Measurements from ENCODE around the gene ZNF81.
"Not testable (repeated sequence)": the region's sequence is repeated elsewhere in the genome, so short reads cannot be mapped to it uniquely, and the experiment has no call there.

DNA sequence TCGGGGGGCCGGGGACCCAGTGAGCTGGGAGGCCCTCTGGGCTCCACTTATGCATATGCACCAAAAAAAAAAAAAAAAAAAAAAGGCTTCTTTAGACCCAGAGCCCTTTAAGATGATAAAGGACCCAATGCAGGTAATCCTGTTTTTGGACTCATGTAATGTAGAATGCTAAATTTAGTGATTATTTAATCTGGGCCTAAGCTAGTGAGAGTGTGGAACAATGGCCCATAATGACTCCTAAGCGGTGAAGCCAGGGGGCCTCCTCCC lies 29.5 kb upstream of the ZNF81 start:
- TF ChIP-seq, protein P1, sequence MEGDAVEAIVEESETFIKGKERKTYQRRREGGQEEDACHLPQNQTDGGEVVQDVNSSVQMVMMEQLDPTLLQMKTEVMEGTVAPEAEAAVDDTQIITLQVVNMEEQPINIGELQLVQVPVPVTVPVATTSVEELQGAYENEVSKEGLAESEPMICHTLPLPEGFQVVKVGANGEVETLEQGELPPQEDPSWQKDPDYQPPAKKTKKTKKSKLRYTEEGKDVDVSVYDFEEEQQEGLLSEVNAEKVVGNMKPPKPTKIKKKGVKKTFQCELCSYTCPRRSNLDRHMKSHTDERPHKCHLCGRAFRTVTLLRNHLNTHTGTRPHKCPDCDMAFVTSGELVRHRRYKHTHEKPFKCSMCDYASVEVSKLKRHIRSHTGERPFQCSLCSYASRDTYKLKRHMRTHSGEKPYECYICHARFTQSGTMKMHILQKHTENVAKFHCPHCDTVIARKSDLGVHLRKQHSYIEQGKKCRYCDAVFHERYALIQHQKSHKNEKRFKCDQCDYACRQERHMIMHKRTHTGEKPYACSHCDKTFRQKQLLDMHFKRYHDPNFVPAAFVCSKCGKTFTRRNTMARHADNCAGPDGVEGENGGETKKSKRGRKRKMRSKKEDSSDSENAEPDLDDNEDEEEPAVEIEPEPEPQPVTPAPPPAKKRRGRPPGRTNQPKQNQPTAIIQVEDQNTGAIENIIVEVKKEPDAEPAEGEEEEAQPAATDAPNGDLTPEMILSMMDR (conservative IDR thresholded peaks at IDR 0.05), result not testable (repeated sequence)
- not testable (repeated sequence) for TF ChIP-seq ZFX (IDR thresholded peaks at IDR 0.05)

Data from C4-2B (cell line).